ENCODE data around the gene USP35.

Gene USP35

DNA sequence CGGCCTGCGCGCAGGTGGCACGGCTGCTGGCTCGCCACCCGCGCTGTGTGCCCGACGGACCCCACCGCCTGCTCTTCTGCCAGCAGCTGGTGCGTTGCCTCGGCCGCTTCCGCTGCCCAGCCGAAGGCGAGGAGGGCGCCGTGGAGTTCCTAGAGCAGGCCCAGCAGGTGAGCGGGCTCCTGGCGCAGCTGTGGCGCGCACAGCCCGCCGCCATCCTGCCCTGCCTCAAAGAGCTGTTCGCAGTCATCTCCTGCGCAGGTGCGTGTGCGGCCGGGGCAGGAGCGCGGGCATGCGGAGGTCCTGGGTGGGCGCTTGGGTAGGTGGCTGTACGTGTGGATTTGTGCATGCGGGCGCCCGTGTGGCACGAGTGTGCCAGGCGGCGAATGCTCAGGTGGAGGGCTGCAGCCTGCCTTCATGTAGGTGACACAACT lies 8.0 kb downstream of the USP35 start:
- no peaks in the 10 kb centered on the region for H3K27me3 ChIP-seq (ENCODE audit: insufficient read depth, low read depth, severe bottlenecking)
- no peaks in the 10 kb centered on the region for H3K9me3 ChIP-seq (ENCODE audit: severe bottlenecking)
- no peak overlapping the region for H3K27ac ChIP-seq
- no peak overlapping the region for H3K4me3 ChIP-seq (ENCODE audit: low read depth, low read length)
- H3K36me3 ChIP-seq: peaks cover 18% of the 10 kb centered on the region
- no peak for DNase-seq
- TF ChIP-seq, protein P1, sequence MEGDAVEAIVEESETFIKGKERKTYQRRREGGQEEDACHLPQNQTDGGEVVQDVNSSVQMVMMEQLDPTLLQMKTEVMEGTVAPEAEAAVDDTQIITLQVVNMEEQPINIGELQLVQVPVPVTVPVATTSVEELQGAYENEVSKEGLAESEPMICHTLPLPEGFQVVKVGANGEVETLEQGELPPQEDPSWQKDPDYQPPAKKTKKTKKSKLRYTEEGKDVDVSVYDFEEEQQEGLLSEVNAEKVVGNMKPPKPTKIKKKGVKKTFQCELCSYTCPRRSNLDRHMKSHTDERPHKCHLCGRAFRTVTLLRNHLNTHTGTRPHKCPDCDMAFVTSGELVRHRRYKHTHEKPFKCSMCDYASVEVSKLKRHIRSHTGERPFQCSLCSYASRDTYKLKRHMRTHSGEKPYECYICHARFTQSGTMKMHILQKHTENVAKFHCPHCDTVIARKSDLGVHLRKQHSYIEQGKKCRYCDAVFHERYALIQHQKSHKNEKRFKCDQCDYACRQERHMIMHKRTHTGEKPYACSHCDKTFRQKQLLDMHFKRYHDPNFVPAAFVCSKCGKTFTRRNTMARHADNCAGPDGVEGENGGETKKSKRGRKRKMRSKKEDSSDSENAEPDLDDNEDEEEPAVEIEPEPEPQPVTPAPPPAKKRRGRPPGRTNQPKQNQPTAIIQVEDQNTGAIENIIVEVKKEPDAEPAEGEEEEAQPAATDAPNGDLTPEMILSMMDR (IDR thresholded peaks at IDR 0.05; ENCODE audit: low read depth, low read length): no peak

DNA sequence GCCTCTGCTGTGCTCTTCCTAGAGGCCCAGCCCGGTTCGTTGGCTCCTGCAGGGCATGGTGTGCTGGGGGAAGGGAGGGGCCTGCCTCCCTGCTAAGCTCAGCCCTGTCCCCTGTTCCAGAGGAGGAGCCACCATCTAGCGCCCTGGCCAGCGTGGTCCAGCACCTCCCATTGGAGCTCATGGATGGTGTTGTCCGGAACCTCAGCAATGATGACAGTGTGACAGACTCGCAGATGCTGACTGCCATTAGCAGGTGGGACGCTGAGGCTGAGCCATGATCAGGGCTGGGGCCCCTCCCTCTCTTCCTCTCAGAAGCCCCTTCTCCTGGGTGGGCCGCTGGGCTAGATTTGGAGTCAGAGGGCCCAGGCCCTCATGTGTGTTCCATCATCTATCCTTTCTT lies 9.1 kb downstream of the USP35 start:
- Histone ChIP-seq H3K27me3 (ENCODE audit: insufficient read depth, low read depth, severe bottlenecking) (no peaks in the 10 kb centered on the region), H3K4me3 (ENCODE audit: low read depth, low read length) (no peak overlapping the region), H3K36me3 (peaks cover 18% of the 10 kb centered on the region), H3K9me3 (ENCODE audit: severe bottlenecking) (no peaks in the 10 kb centered on the region), H3K27ac (no peak overlapping the region)
- DNase-seq: no peak
- TF ChIP-seq, protein P1 (IDR thresholded peaks at IDR 0.05; ENCODE audit: low read depth, low read length): no peak

DNA sequence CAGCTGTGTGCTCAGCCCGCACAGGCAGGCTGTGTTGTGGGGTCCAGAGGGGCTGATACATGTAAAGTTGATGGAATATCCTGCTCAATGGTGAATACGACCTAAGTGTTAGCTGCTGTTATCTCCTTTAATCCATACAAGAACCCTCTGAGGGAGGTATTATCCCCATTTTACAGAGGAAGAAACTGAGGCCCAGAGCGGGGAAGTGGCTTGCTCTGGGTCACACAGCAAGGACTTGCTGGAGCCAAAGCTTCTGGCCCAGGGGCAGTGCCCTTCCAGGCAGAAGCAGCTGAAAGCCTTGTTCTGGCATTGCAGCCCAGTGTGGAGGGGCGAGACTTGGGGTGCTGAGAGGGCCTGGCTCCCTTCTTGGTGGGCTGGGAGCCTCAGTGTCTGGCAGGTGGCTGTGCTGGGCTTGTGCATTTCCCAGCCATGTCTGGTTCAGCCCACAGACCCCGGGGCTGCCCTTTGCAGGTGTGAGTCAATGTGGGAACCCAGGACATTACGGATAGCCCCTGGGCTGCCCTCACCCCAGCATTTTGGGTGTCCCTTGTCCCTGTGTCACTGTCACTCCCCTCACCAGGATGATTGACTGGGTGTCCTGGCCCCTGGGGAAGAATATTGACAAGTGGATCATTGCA lies 10.4 kb downstream of the USP35 start:
- peaks cover 12% of the 10 kb centered on the region for H3K36me3 ChIP-seq
- H3K27me3 ChIP-seq (ENCODE audit: insufficient read depth, low read depth, severe bottlenecking): no peaks in the 10 kb centered on the region
- no peak for DNase-seq
- no peaks in the 10 kb centered on the region for H3K9me3 ChIP-seq (ENCODE audit: severe bottlenecking)
- no peak overlapping the region for H3K27ac ChIP-seq
- H3K4me3 ChIP-seq (ENCODE audit: low read depth, low read length): no peak overlapping the region
- TF ChIP-seq, protein P1 (IDR thresholded peaks at IDR 0.05; ENCODE audit: low read depth, low read length): no peak

DNA sequence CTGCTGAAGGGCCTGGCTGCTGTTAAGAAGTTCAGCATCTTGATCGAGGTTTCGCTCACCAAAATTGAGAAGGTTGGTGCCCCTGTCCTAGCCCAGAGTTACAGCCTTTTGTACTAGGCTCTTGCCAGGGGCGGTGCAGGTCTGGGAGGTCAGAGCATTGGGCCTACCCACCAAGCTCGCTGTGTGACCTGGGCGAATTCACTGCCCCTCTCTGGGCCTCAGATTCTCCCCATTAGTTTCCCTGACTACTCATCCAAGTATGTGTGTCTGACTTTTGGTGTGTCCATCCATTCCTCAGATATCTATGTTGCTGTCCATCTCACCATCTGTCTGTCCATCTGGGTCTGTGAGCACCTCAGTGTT lies 10.9 kb downstream of the USP35 start:
- H3K36me3 ChIP-seq: peaks cover 12% of the 10 kb centered on the region
- TF ChIP-seq, protein P1 (IDR thresholded peaks at IDR 0.05; ENCODE audit: low read depth, low read length): no peak
- no peaks in the 10 kb centered on the region for H3K9me3 ChIP-seq (ENCODE audit: severe bottlenecking)
- H3K4me3 ChIP-seq (ENCODE audit: low read depth, low read length): no peak overlapping the region
- H3K27me3 ChIP-seq (ENCODE audit: insufficient read depth, low read depth, severe bottlenecking): no peaks in the 10 kb centered on the region
- H3K27ac ChIP-seq: no peak overlapping the region
- DNase-seq: no peak

DNA sequence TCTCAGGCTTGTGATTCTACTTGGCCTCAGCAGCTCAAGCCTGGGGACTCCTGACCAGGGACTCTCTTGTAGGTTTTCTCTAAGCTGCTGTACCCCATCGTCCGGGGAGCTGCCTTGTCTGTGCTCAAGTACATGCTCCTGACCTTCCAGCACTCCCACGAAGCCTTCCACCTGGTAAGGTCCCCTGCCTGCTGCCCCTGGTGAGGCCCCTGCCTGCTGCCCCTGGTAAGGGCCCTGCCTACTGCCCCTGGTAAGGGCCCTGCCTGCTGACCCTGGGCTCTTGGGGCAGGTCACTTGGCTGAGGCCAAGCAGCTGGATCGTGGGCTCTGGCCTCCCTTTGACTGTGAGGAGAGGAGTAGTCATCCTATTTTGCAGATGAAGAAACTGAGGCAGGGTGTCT lies 11.3 kb downstream of the USP35 start:
- H3K9me3 ChIP-seq (ENCODE audit: severe bottlenecking): no peaks in the 10 kb centered on the region
- H3K27me3 ChIP-seq (ENCODE audit: insufficient read depth, low read depth, severe bottlenecking): no peaks in the 10 kb centered on the region
- H3K36me3 ChIP-seq: peaks cover 12% of the 10 kb centered on the region
- TF ChIP-seq, protein P1 (IDR thresholded peaks at IDR 0.05; ENCODE audit: low read depth, low read length): no peak
- no peak for DNase-seq
- no peak overlapping the region for H3K27ac ChIP-seq
- no peak overlapping the region for H3K4me3 ChIP-seq (ENCODE audit: low read depth, low read length)

DNA sequence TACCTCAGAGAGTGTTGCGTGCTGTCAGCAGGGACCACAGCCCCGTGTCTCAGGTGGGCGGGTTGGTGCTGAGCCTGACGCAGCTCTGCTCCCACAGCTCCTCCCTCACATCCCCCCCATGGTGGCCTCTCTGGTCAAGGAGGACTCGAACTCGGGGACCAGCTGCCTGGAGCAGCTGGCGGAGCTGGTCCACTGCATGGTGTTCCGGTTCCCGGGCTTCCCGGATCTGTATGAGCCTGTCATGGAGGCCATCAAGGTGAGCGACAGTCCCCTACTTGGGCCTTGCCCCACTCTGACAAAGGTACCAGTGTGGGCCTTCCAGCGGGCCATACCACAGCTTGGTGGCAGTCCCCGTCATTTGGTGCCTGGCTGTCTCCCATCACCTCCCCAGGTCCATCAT lies 11.8 kb downstream of the USP35 start:
- TF ChIP-seq, protein P1 (IDR thresholded peaks at IDR 0.05; ENCODE audit: low read depth, low read length): no peak
- Histone ChIP-seq H3K27me3 (ENCODE audit: insufficient read depth, low read depth, severe bottlenecking) (no peaks in the 10 kb centered on the region), H3K36me3 (peaks cover 12% of the 10 kb centered on the region), H3K4me3 (ENCODE audit: low read depth, low read length) (no peak overlapping the region), H3K27ac (no peak overlapping the region), H3K9me3 (ENCODE audit: severe bottlenecking) (no peaks in the 10 kb centered on the region)
- no peak for DNase-seq
